Endothelial cell of umbilical vein (primary cell): Measurements from ENCODE around the gene UBD. TPM values are rescaled to one million over a fixed set of nuclear protein-coding genes. Genes with fewer than 3 reads are reported as not detected.

Experiments used
- BruUV-seq: library from RNA; stranded (reverse); fragments of 400-500 nt; replicated peaks from 2 replicates; lab custom pipeline; 2021; lab: Mats Ljungman, UMichigan
- CTCF ChIA-PET: fragments of 300-600, 350-600 bp; sonication (Branson Sonifier 250); formaldehyde crosslinking; loops from one replicate; lab custom pipeline; 2021; ENCODE audit warnings: antibody characterized with exemption, inconsistent platforms; lab: Charles Lee
- POLR2A ChIA-PET: fragments of 300-600, 350-600 bp; sonication (Branson Sonifier 250); formaldehyde crosslinking; loops from one replicate; lab custom pipeline; 2021; ENCODE audit warnings: antibody characterized with exemption, inconsistent platforms; lab: Charles Lee
- DNase-seq: peaks from one replicate; pipeline ENCODE4 v3.0.0-alpha.2; 2011; ENCODE audit warnings: low read depth, low spot score
- FAIRE-seq: peaks from 2 replicates; lab custom pipeline; 2011; peaks lifted over from hg19 to GRCh38; lab: Jason Lieb, UNC
- H2AFZ ChIP-seq: 2 replicates; pipeline ENCODE4 v1.6.0; 2012; ENCODE audit warnings: low read depth, low read length, control low read depth, inconsistent platforms
- H3K27ac ChIP-seq: 2 replicates; pipeline ENCODE4 v1.5.1; 2011; ENCODE audit warnings: low read depth, mild to moderate bottlenecking, control low read depth, low read length, moderate library complexity; ENCODE audit not compliant: insufficient read depth
- H3K27me3 ChIP-seq, 2 experiments: 2 replicates each; pipeline versions ENCODE4 v1.6.0 to v1.6.1; 2011; ENCODE audit warnings: low read length in 2 of 2, mixed read lengths in 1 of 2; ENCODE audit not compliant: control insufficient read depth in 2 of 2, insufficient read depth in 2 of 2
- H3K36me3 ChIP-seq, 2 experiments: 2 replicates in 1 of 2; 3 replicates in 1 of 2; pipeline ENCODE4 v1.5.1; 2011; ENCODE audit warnings: low read length in 2 of 2, mild to moderate bottlenecking in 1 of 2, moderate library complexity in 1 of 2; ENCODE audit not compliant: control insufficient read depth in 2 of 2, insufficient read depth in 2 of 2; ENCODE audit errors: extremely low read depth in 1 of 2
- H3K4me1 ChIP-seq: 3 replicates; pipeline ENCODE4 v1.5.1; 2011; ENCODE audit warnings: mild to moderate bottlenecking, low read length; ENCODE audit not compliant: control insufficient read depth, insufficient read depth; ENCODE audit errors: extremely low read depth
- H3K4me2 ChIP-seq: 2 replicates; pipeline ENCODE4 v1.6.1; 2011; ENCODE audit warnings: low read length, control low read depth, mixed read lengths; ENCODE audit not compliant: insufficient read depth
- H3K4me3 ChIP-seq, 3 experiments: fragments of 200-600 bp in 1 of 3; sonication (generic), shearing (Covaris generic) in 1 of 3; replicated peaks in 1 of 3; 2 replicates each; pipeline ENCODE4 v1.5.1; 2011 to 2016; ENCODE audit warnings: control low read depth in 3 of 3, low read length in 3 of 3, mild to moderate bottlenecking in 2 of 3, inconsistent platforms in 1 of 3, low read depth in 1 of 3, moderate library complexity in 1 of 3; ENCODE audit not compliant: insufficient read depth in 1 of 3
- H3K79me2 ChIP-seq: 2 replicates; pipeline ENCODE4 v1.6.0; 2012; ENCODE audit warnings: low read length, inconsistent platforms; ENCODE audit not compliant: control insufficient read depth, insufficient read depth
- H3K9ac ChIP-seq: replicated peaks from 2 replicates; pipeline ENCODE3; 2011; ENCODE audit warnings: low read length, control low read depth; ENCODE audit not compliant: insufficient read depth; ENCODE audit errors: extremely low read depth
- H3K9me1 ChIP-seq: replicated peaks from 3 replicates; pipeline ENCODE4 v1.6.0; 2011; ENCODE audit warnings: mild to moderate bottlenecking, low read length; ENCODE audit not compliant: control insufficient read depth, insufficient read depth; ENCODE audit errors: extremely low read depth
- H3K9me3 ChIP-seq: replicated peaks from 2 replicates; pipeline ENCODE4 v1.5.1; 2012; ENCODE audit warnings: low read length, inconsistent platforms; ENCODE audit not compliant: control insufficient read depth, insufficient read depth
- H4K20me1 ChIP-seq: replicated peaks from 2 replicates; pipeline ENCODE3; 2011; ENCODE audit warnings: mild to moderate bottlenecking, low read length; ENCODE audit not compliant: control insufficient read depth, insufficient read depth; ENCODE audit errors: extremely low read depth
- CTCF ChIP-seq, 2 donors: IDR thresholded peaks; 1 replicate in 1 of 2; 2 replicates in 1 of 2; pipeline ENCODE4 v1.5.1; 2011; ENCODE audit warnings: low read length in 2 of 2, mild to moderate bottlenecking in 2 of 2, moderate library complexity in 2 of 2, control low read depth in 1 of 2, inconsistent platforms in 1 of 2, low read depth in 1 of 2; ENCODE audit not compliant: insufficient read depth in 1 of 2; ENCODE audit errors: extremely low read depth in 1 of 2
- EZH2 ChIP-seq: IDR thresholded peaks from 2 replicates; pipeline ENCODE4 v1.6.1; 2012; ENCODE audit warnings: borderline replicate concordance, low read depth, mild to moderate bottlenecking, moderate library complexity, low read length, inconsistent platforms; ENCODE audit not compliant: severe bottlenecking
- GATA2 ChIP-seq: IDR thresholded peaks from 2 replicates; pipeline ENCODE4 v1.7.0; 2011; ENCODE audit warnings: low read depth, mild to moderate bottlenecking, moderate library complexity, mixed read lengths, low read length; ENCODE audit not compliant: insufficient read length, insufficient read depth
- JUN ChIP-seq: IDR thresholded peaks from 2 replicates; pipeline ENCODE4 v1.6.1; 2011; ENCODE audit warnings: borderline replicate concordance, low read depth; ENCODE audit not compliant: insufficient read length, insufficient read depth
- MAX ChIP-seq: IDR thresholded peaks from 2 replicates; pipeline ENCODE4 v1.6.1; 2011; ENCODE audit not compliant: insufficient read depth, insufficient read length
- MYC ChIP-seq: IDR thresholded peaks from one replicate; pipeline ENCODE4 v1.6.1; 2011; ENCODE audit warnings: mild to moderate bottlenecking, low read depth, low read length
- POLR2A ChIP-seq: IDR thresholded peaks from 2 replicates; pipeline ENCODE4 v1.6.1; 2012; ENCODE audit warnings: low read depth, mild to moderate bottlenecking, control low read depth, low read length
- POLR2AphosphoS5 ChIP-seq: IDR thresholded peaks from 2 replicates; pipeline ENCODE4 v1.6.1; 2012; ENCODE audit warnings: low read depth, mild to moderate bottlenecking, control low read depth, low read length, moderate library complexity; ENCODE audit not compliant: insufficient read depth
- dilution Hi-C: fragments of 300-500 bp; cut with MboI; formaldehyde crosslinking; loops from one replicate; pipeline ENCODE4 v1.15.0; 2019; ENCODE audit warnings: low sequenced_read_pairs; ENCODE audit not compliant: extremely low pct_ligation_motif_present
- intact Hi-C: fragments of 100-400 bp; cut with micrococcal nuclease; formaldehyde crosslinking; loops from one replicate; pipeline ENCODE4 v1.10.0; 2022
- polyA plus RNA-seq, 4 experiments: library from polyadenylated mRNA; depleted of rRNA in 3 of 4; stranded (reverse) in 3 of 4; unstranded in 1 of 4; fragments of >200 nt; gene quantifications; 2 replicates each; pipeline versions ENCODE4 v1.2.1 to v1.2.3, GENCODE V29; 2011 to 2012; ENCODE audit warnings: missing spikeins in 1 of 4
- small RNA-seq: library from RNA; depleted of rRNA; stranded (forward); fragments of <200 nt; gene quantifications from one replicate; pipeline ENCODE3, GENCODE V24; 2012; ENCODE audit warnings: low replicate concordance, low read depth; ENCODE audit not compliant: insufficient read depth, insufficient read length
- total RNA-seq: library from RNA; stranded (reverse); gene quantifications from 2 replicates; pipeline ENCODE4 v1.2.3, GENCODE V29; 2021

UBD gene
- total and polyA plus RNA-seq, 2 donors (not counting 3 experiments of a cell fraction or from before 2014, with no cell fraction given) = 0.10 to 0.31 TPM

- Histone ChIP-seq H3K36me3 (no peaks in the 10 kb centered on the region), H3K27ac (no peak overlapping the region), H4K20me1 (no peaks in the 10 kb centered on the region), H3K4me3 (no peak overlapping the region), H3K9ac (no peak overlapping the region), H3K4me1 (no peaks in the 10 kb centered on the region), H3K4me2 (no peak overlapping the region), H2AFZ (no peak overlapping the region), H3K79me2 (no peaks in the 10 kb centered on the region), H3K9me3 (no peaks in the 10 kb centered on the region), H3K9me1 (no peaks in the 10 kb centered on the region), H3K27me3 (no peaks in the 10 kb centered on the region)
- no peak for FAIRE-seq
- POLR2A ChIA-PET = no interaction called here
- dilution Hi-C loops = no loop called here
- BruUV-seq = no TSS peak
- CTCF ChIA-PET = no interaction called here
- DNase-seq = no peak
- intact Hi-C loops = no loop called here
- TF ChIP-seq MAX (no peak), CTCF (IDR thresholded peaks at IDR 0.05; ENCODE audit: extremely low read depth in 1 of 2, insufficient read depth in 1 of 2, low read depth in 1 of 2, low read length in 2 of 2) (no peak), EZH2 (no peak), JUN (no peak), MYC (no peak), GATA2 (no peak), POLR2A (no peak), POLR2AphosphoS5 (no peak)
Observed at GRCh38 chr6:29505808-29506207, 53.7 kb downstream of the UBD start.

Small RNA genes lying within 50 kb of the gene (small RNA-seq; reads per million reads assigned to genes)
- gene SNORD32B (not detected), gene TMEM183AP1 (not detected)

Other genes with a start within 250 kb of the UBD start
- not detected in 2 replicates for gene OR5V1, start 190.9 kb downstream of the UBD start, total RNA-seq
- not detected in 2 replicates for gene OR5V1, start 190.9 kb downstream of the UBD start, polyA plus RNA-seq
- not detected in 2 replicates for gene OR12D3, start 184.4 kb downstream of the UBD start, total RNA-seq
- not detected in 2 replicates for gene OR12D3, start 184.4 kb downstream of the UBD start, polyA plus RNA-seq
- not detected in 2 replicates for gene OR12D2, start 164.1 kb downstream of the UBD start, total RNA-seq
- gene OR12D2, start 164.1 kb downstream of the UBD start, polyA plus RNA-seq = not detected in 2 replicates
- gene OR12D1, start 144.8 kb downstream of the UBD start, total RNA-seq = not detected in 2 replicates
- not detected in 2 replicates for gene OR12D1, start 144.8 kb downstream of the UBD start, polyA plus RNA-seq
- gene OR10C1, start 120.4 kb downstream of the UBD start, total RNA-seq = not detected in 2 replicates
- gene OR10C1, start 120.4 kb downstream of the UBD start, polyA plus RNA-seq = not detected in 2 replicates
- not detected in 2 replicates for gene OR11A1, start 102.7 kb downstream of the UBD start, total RNA-seq
- gene OR11A1, start 102.7 kb downstream of the UBD start, polyA plus RNA-seq = not detected in 2 replicates
- gene OR2H1, start 102.6 kb downstream of the UBD start, total RNA-seq = not detected in 2 replicates
- gene OR2H1, start 102.6 kb downstream of the UBD start, polyA plus RNA-seq = not detected in 2 replicates
- not detected in 2 replicates for gene MAS1L, start 71.8 kb downstream of the UBD start, total RNA-seq
- gene MAS1L, start 71.8 kb downstream of the UBD start, polyA plus RNA-seq = not detected in 2 replicates
- not detected in 2 replicates for gene OR2H2, start 25.4 kb upstream of the UBD start, total RNA-seq
- not detected in 2 replicates for gene OR2H2, start 25.4 kb upstream of the UBD start, polyA plus RNA-seq
- 50.8 and 52.1 TPM in 2 replicates for gene GABBR1, start 73.5 kb upstream of the UBD start, total RNA-seq
- gene GABBR1, start 73.5 kb upstream of the UBD start, polyA plus RNA-seq = 43.6 and 53.1 TPM in 2 replicates
- gene MOG, start 97.4 kb upstream of the UBD start, total RNA-seq = not detected in 2 replicates
- gene MOG, start 97.4 kb upstream of the UBD start, polyA plus RNA-seq = not detected in 2 replicates
- not detected in 2 replicates for gene ZFP57, start 121.4 kb upstream of the UBD start, total RNA-seq
- gene ZFP57, start 121.4 kb upstream of the UBD start, polyA plus RNA-seq = 0.07 TPM in 1 of 2 replicates, not detected in the other
- 1.6 and 2.8 TPM in 2 replicates for gene HLA-F, start 163.7 kb upstream of the UBD start, total RNA-seq
- gene HLA-F, start 163.7 kb upstream of the UBD start, polyA plus RNA-seq = 1.5 and 1.8 TPM in 2 replicates